Caco-2 (cell line): ENCODE measurements around the gene MRPL40. TPM values are rescaled to one million over a fixed set of nuclear protein-coding genes. Genes with fewer than 3 reads are reported as not detected.

Experiments
- BruUV-seq: library from RNA; stranded (reverse); fragments of 400-500 nt; replicated peaks from 2 replicates; lab custom pipeline; 2021; lab: Mats Ljungman, UMichigan
- CTCF ChIA-PET: fragments of 300-600 bp; sonication (Branson Sonifier 250); formaldehyde crosslinking; loops from one replicate; lab custom pipeline; 2022; ENCODE audit warnings: antibody characterized with exemption; lab: Charles Lee
- POLR2A ChIA-PET: fragments of 300-600 bp; sonication (Branson Sonifier 250); formaldehyde crosslinking; loops from one replicate; lab custom pipeline; 2022; ENCODE audit warnings: antibody characterized with exemption; lab: Charles Lee
- DNase-seq, 2 experiments: peaks; one replicate each; pipeline versions ENCODE4 v3.0.0 to v3.0.0-alpha.2; 2020 to 2022
- H3K27me3 ChIP-seq: replicated peaks from 2 replicates; pipeline ENCODE4 v1.6.0; 2011; ENCODE audit warnings: low read length; ENCODE audit not compliant: control insufficient read depth, insufficient read depth
- H3K36me3 ChIP-seq: 2 replicates; pipeline ENCODE4 v1.5.1; 2011; ENCODE audit warnings: low read length; ENCODE audit not compliant: control insufficient read depth, insufficient read depth
- H3K4me1 ChIP-seq: fragments of 250-450 bp; sonication (Bioruptor Pico); 2 replicates; pipeline ENCODE4 v1.5.1; 2020; ENCODE audit warnings: mild to moderate bottlenecking
- H3K4me3 ChIP-seq: 2 replicates; pipeline ENCODE4 v1.5.1; 2011; ENCODE audit warnings: low read depth, mild to moderate bottlenecking, control low read depth, low read length
- H3K9me3 ChIP-seq: fragments of 250-450 bp; sonication (Bioruptor Pico); 2 replicates; pipeline ENCODE4 v1.5.1; 2020; ENCODE audit warnings: mild to moderate bottlenecking, moderate library complexity
- H3K27ac Mint-ChIP-seq: one replicate; pipeline ENCODE4 v1.8.0; 2022; ENCODE audit warnings: mixed read lengths; ENCODE audit not compliant: unreplicated experiment
- H3K27me3 Mint-ChIP-seq: one replicate; pipeline ENCODE4 v1.8.0; 2022; ENCODE audit warnings: mixed read lengths; ENCODE audit not compliant: insufficient read depth, unreplicated experiment
- H3K36me3 Mint-ChIP-seq: one replicate; pipeline ENCODE4 v1.8.0; 2022; ENCODE audit warnings: mild to moderate bottlenecking, mixed read lengths; ENCODE audit not compliant: insufficient read depth, unreplicated experiment
- H3K4me1 Mint-ChIP-seq: one replicate; pipeline ENCODE4 v1.8.0; 2022; ENCODE audit warnings: low read depth, mixed read lengths; ENCODE audit not compliant: unreplicated experiment
- H3K4me3 Mint-ChIP-seq: one replicate; pipeline ENCODE4 v1.8.0; 2022; ENCODE audit warnings: mild to moderate bottlenecking, moderate library complexity, mixed read lengths; ENCODE audit not compliant: unreplicated experiment
- H3K9me3 Mint-ChIP-seq: one replicate; pipeline ENCODE4 v1.8.0; 2022; ENCODE audit warnings: mixed read lengths; ENCODE audit not compliant: unreplicated experiment
- CTCF ChIP-seq, 2 experiments: fragments of 200-600 bp in 1 of 2; IDR thresholded peaks; 1 replicate in 1 of 2; 2 replicates in 1 of 2; pipeline versions ENCODE4 v1.5.1 to v1.8.0; 2011 to 2022; ENCODE audit warnings: antibody characterized with exemption in 1 of 2, control low read depth in 1 of 2, inconsistent platforms in 1 of 2, low read depth in 1 of 2, low read length in 1 of 2, mild to moderate bottlenecking in 1 of 2, moderate library complexity in 1 of 2; ENCODE audit not compliant: insufficient read depth in 1 of 2, severe bottlenecking in 1 of 2, unreplicated experiment in 1 of 2
- intact Hi-C: fragments of 100-400 bp; cut with micrococcal nuclease; formaldehyde crosslinking; loops from one replicate; pipeline ENCODE4 v1.10.0; 2022; ENCODE audit not compliant: unreplicated experiment
- total RNA-seq: library from RNA; stranded (reverse); gene quantifications from 2 replicates; pipeline ENCODE4 v1.2.3, GENCODE V29; 2022

Gene MRPL40
- total RNA-seq, 1 experiment from 2014 or later, result 42.7 TPM

- Mint-ChIP-seq H3K9me3 (no peaks in the 10 kb centered on the region), H3K27ac (no peak overlapping the region), H3K4me1 (no peaks in the 10 kb centered on the region), H3K27me3 (no peaks in the 10 kb centered on the region), H3K36me3 (peaks cover 49% of the 10 kb centered on the region), H3K4me3 (no peak overlapping the region)
- no peaks in the 10 kb centered on the region for H3K27me3 ChIP-seq
- intact Hi-C loops, result no loop called here
- H3K36me3 ChIP-seq, result peaks cover 3% of the 10 kb centered on the region
- H3K9me3 ChIP-seq, result no peaks in the 10 kb centered on the region
- POLR2A ChIA-PET, result no interaction called here
- CTCF ChIA-PET, result no interaction called here
- TF ChIP-seq CTCF (IDR thresholded peaks at IDR 0.05; ENCODE audit: insufficient read depth in 1 of 2, low read depth in 1 of 2, low read length in 1 of 2, severe bottlenecking in 1 of 2, unreplicated experiment in 1 of 2), result no peak
- no peaks in the 10 kb centered on the region for H3K4me1 ChIP-seq
- no peak overlapping the region for H3K4me3 ChIP-seq
- BruUV-seq, result no TSS peak
- no peak for DNase-seq
These were observed 25.5 kb upstream of the MRPL40 start for GRCh38 chr22:19406846-19407245.

- no peaks in the 10 kb centered on the region for H3K4me1 ChIP-seq
- Mint-ChIP-seq H3K27me3 (no peaks in the 10 kb centered on the region), H3K36me3 (peaks cover 45% of the 10 kb centered on the region), H3K4me3 (no peak overlapping the region), H3K27ac (no peak overlapping the region), H3K4me1 (no peaks in the 10 kb centered on the region), H3K9me3 (no peaks in the 10 kb centered on the region)
- peaks cover 3% of the 10 kb centered on the region for H3K36me3 ChIP-seq
- DNase-seq, result no peak
- ChIA-PET CTCF (no interaction called here), POLR2A (no interaction called here)
- BruUV-seq, result no TSS peak
- TF ChIP-seq CTCF (IDR thresholded peaks at IDR 0.05; ENCODE audit: insufficient read depth in 1 of 2, low read depth in 1 of 2, low read length in 1 of 2, severe bottlenecking in 1 of 2, unreplicated experiment in 1 of 2), result no peak
- no peaks in the 10 kb centered on the region for H3K9me3 ChIP-seq
- no peaks in the 10 kb centered on the region for H3K27me3 ChIP-seq
- H3K4me3 ChIP-seq, result no peak overlapping the region
- intact Hi-C loops, result no loop called here
These were observed 24.4 kb upstream of the MRPL40 start for GRCh38 chr22:19407649-19408606.

- BruUV-seq, result no TSS peak
- no peak for DNase-seq
- Mint-ChIP-seq H3K4me3 (no peak overlapping the region), H3K4me1 (no peaks in the 10 kb centered on the region), H3K36me3 (peaks cover 35% of the 10 kb centered on the region), H3K27me3 (no peaks in the 10 kb centered on the region), H3K27ac (no peak overlapping the region), H3K9me3 (no peaks in the 10 kb centered on the region)
- intact Hi-C loops, result no loop called here
- H3K4me3 ChIP-seq, result no peak overlapping the region
- ChIA-PET POLR2A (interaction anchor here (0.6 kb wide), 1 partner anchor 74 kb away, joined by 3 read pairs; no protein-coding TSS in a partner anchor), CTCF (interaction anchor here (0.5 kb wide), 1 partner anchor 20 kb away, joined by 3 read pairs; no protein-coding TSS in a partner anchor)
- H3K36me3 ChIP-seq, result no peaks in the 10 kb centered on the region; the same call in none of the 2 replicates
- no peak for TF ChIP-seq CTCF (IDR thresholded peaks at IDR 0.05; ENCODE audit: insufficient read depth in 1 of 2, low read depth in 1 of 2, low read length in 1 of 2, severe bottlenecking in 1 of 2, unreplicated experiment in 1 of 2)
- H3K27me3 ChIP-seq, result no peaks in the 10 kb centered on the region
- no peaks in the 10 kb centered on the region for H3K9me3 ChIP-seq
- H3K4me1 ChIP-seq, result no peaks in the 10 kb centered on the region
These were observed 21.2 kb upstream of the MRPL40 start for GRCh38 chr22:19410941-19411689.
